Effector memory CD4-positive, alpha-beta T cell (primary cell): ENCODE measurements around the gene COX20.

Experiments used
- DNase-seq, 3 donors: peaks; one replicate each; pipeline ENCODE4 v3.0.0-alpha.2; 2020
- H3K27ac ChIP-seq: 2 replicates; pipeline ENCODE4 v1.7.0; 2013; ENCODE audit warnings: mild to moderate bottlenecking, low read length, moderate library complexity; ENCODE audit not compliant: insufficient read depth, poor library complexity, severe bottlenecking
- H3K27me3 ChIP-seq: replicated peaks from 2 replicates; pipeline ENCODE4 v1.7.0; 2013; ENCODE audit warnings: mild to moderate bottlenecking, low read length; ENCODE audit not compliant: insufficient read depth, control insufficient read depth, poor library complexity, severe bottlenecking
- H3K36me3 ChIP-seq: 2 replicates; pipeline ENCODE4 v1.7.0; 2013; ENCODE audit warnings: mild to moderate bottlenecking, low read length, moderate library complexity; ENCODE audit not compliant: control insufficient read depth, insufficient read depth
- H3K4me1 ChIP-seq: 2 replicates; pipeline ENCODE4 v1.7.0; 2013; ENCODE audit warnings: low read length, mild to moderate bottlenecking; ENCODE audit not compliant: control insufficient read depth, insufficient read depth, poor library complexity, severe bottlenecking
- H3K4me3 ChIP-seq: 2 replicates; pipeline ENCODE4 v1.7.0; 2013; ENCODE audit warnings: low read length, low read depth, mild to moderate bottlenecking; ENCODE audit not compliant: insufficient read depth, poor library complexity, severe bottlenecking
- H3K9me3 ChIP-seq: 2 replicates; pipeline ENCODE4 v1.7.0; 2013; ENCODE audit warnings: mild to moderate bottlenecking, low read length, moderate library complexity; ENCODE audit not compliant: control insufficient read depth

COX20 gene

DNA sequence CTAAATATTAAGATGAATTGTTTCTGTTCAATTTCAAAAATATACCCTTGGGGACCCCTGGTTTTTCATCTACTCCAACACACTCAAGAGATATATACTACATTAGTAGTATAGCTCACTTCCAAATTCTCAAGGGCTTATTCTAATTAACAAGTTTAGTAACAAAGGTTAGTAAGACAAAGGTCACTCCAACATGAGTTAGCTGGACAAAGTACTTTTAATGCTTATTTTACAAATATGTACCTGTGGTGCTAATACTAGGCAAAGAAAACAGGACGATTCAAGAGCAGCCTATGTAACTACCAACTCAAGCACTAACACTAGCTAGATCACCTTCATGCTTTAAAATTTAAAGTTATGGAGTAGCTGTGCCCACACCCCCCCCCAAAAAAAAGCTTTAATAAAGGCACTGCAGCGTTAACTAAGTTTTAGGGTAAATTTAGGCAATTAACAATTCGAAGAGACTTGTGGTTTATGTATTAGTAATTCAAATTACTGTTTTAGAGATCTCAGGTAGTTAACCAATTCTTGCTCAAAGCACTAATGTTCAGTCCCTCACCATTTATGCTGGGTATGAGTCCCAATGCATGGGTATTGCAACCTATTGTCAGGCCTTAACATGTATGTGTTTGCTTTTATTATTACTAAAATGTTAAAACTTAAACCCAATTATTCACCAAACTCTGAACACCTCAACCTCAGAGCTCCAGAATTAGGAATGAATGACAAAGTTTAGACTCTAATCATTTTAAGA, 14.8 kb downstream of the COX20 start:
- no peaks in the 10 kb centered on the region for H3K27me3 ChIP-seq

DNA sequence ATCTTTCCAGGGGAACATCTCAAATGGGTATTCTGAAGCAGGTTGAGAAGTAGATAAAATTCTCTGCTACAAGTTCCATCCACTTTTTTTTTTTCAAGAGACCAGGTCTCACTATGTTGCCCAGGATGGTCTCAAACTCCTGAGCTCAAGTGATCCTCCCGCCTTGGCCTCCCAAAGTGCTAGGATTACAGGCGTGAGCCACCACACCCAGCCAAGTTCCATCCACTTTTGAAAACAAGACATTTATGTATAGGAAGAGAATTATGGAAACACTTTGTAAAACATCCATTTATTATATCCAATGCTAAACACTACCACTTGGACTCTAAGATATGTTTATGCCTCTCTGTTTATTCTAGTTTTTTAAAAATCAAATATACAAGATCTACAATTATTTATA, 15.4 kb downstream of the COX20 start:
- no peak overlapping the region for H3K4me3 ChIP-seq
- H3K4me1 ChIP-seq: peaks cover 11% of the 10 kb centered on the region
- DNase-seq: no peak
- peaks cover 57% of the 10 kb centered on the region for H3K36me3 ChIP-seq
- no peaks in the 10 kb centered on the region for H3K9me3 ChIP-seq
- no peaks in the 10 kb centered on the region for H3K27me3 ChIP-seq
- H3K27ac ChIP-seq: no peak overlapping the region

More for the DNA sequence above, 14.8 kb downstream of the COX20 start:
- DNase-seq: no peak
- H3K4me1 ChIP-seq: peaks cover 6% of the 10 kb centered on the region
- no peaks in the 10 kb centered on the region for H3K9me3 ChIP-seq
- H3K4me3 ChIP-seq: no peak overlapping the region
- peaks cover 57% of the 10 kb centered on the region for H3K36me3 ChIP-seq
- no peak overlapping the region for H3K27ac ChIP-seq

DNA sequence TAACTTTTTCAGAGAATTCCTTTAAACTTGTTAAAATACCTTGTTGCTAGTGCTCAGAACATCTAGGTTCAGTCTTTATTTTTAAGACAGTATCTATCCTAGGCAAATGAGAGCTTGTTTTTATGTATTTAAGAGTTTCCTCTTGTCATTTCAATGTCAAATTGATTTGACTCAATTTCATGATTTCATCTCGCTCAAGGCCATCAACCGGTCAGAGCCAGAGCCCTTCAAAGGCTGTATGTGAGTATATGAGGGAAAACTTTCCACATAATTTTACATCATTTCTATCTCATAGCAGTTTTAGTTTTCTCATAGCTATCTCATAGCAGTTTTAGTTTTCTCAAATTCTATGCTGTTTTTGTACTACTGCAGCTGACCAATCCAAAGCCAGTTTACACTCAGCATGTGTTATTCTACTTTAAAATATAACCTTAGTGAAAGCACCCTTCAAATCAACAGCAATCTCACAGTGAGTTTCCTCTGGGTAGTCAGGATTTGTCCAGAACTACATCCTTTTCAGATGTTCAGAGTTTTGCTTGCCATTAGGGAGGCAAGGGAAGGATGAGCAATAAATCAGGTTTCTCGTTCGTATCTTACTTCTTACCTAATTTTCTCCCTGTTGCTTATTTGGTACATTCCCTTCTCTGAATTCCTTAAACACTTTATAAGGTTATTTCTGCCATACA, 16.2 kb downstream of the COX20 start:
- no peak for DNase-seq
- Histone ChIP-seq H3K27me3 (no peaks in the 10 kb centered on the region), H3K4me3 (no peak overlapping the region), H3K27ac (no peak overlapping the region), H3K4me1 (peaks cover 13% of the 10 kb centered on the region), H3K9me3 (no peaks in the 10 kb centered on the region), H3K36me3 (peaks cover 57% of the 10 kb centered on the region)

DNA sequence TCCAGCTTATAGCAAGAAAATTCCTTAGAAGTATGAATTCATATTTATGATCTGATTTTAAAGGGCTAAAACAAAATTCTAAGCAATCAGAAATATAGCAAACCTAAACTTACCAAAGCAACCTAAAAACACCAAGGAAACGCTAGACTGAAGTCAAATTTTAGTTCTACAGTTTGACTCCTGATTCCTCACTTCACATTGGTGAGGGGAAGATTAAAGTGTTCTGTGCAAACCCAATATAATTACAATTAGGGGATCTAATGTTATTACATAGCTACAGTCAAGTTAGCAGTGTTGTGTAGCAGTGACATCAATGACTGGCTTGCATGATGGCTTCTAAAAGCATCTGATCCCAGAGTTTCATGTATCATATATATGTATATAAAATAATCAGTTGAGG, 17.2 kb downstream of the COX20 start:
- DNase-seq: no peak
- H3K9me3 ChIP-seq: no peaks in the 10 kb centered on the region
- no peak overlapping the region for H3K4me3 ChIP-seq
- H3K36me3 ChIP-seq: peaks cover 59% of the 10 kb centered on the region
- H3K27ac ChIP-seq: no peak overlapping the region
- peaks cover 21% of the 10 kb centered on the region for H3K4me1 ChIP-seq
- no peaks in the 10 kb centered on the region for H3K27me3 ChIP-seq

DNA sequence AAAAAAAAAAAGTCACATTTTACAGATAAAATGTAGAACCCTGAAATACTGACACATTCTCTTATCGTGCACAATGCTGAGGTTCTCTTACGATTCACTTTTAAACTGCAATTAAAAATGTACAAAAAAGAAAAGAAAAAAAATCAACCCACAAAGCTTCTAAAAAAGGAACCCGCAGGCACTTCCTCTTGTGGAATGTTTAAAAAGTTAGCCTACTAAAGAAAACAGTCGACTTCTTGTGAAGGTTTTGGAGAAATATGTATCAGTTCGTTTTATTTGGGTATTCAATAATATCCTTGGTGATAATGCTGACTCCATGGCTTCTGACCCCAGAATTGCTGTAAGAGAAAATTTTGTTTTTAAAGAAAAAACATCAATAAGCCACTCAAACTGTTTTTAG, 18.7 kb downstream of the COX20 start:
- Histone ChIP-seq H3K27me3 (no peaks in the 10 kb centered on the region), H3K9me3 (no peaks in the 10 kb centered on the region), H3K4me3 (no peak overlapping the region), H3K4me1 (peaks cover 30% of the 10 kb centered on the region), H3K27ac (peak overlapping the region; percentile 28), H3K36me3 (peaks cover 72% of the 10 kb centered on the region)
- DNase-seq: no peak

DNA sequence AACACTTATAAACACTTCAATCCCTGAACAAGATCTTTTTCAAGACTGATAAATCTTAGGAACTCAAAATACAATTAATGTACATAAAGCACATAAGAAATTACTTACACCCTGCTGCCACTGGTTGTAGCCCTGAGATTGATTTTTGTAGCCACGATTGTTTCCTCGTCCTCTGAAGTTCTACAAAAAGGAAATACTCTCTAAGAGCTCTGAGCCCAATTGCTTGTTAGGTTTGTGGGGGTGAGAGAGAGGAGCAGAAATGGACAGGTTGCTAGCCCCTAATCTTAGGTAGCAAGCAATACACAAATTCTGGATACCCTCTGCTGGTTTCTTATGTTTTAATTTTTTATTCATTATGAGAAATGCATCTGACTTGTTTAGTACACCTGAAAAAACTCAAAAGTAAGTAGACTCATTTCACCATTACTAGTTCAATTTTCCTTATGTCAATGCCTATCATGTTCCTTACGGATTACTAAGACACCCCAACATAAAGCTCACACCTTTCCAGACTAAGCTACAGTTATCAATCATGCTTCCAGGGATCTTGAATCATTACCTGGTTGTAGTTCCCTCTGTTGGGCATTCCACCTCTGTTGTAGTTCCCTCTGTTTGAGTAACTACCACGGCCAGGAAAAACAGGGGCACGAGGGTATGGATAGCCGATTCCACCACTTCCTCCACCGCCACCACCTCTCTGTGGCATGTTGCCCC, 19.6 kb downstream of the COX20 start:
- H3K27me3 ChIP-seq: no peaks in the 10 kb centered on the region
- DNase-seq: no peak
- peaks cover 37% of the 10 kb centered on the region for H3K4me1 ChIP-seq
- peak overlapping the region; percentile 31 for H3K27ac ChIP-seq
- no peaks in the 10 kb centered on the region for H3K9me3 ChIP-seq
- peaks cover 77% of the 10 kb centered on the region for H3K36me3 ChIP-seq
- no peak overlapping the region for H3K4me3 ChIP-seq

DNA sequence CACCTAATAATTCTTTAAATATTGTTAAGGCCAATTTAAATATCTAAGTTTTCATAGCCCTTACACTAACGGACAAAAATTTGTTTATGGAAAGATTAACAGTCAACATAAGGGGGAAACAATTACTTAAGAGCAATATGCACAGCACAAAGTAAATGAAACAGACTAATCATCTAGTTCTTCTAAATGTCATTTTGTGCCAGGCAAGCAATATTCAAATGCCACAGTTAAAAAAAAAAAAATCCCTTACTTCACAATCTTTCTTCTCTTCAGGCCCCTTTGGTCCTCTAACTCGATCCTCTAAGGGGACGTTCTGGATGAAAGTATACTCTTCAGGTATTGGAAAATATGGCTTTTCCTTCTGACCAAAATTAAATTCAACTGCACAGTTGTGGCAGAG, 22.3 kb downstream of the COX20 start:
- peak overlapping the region; percentile 8 for H3K27ac ChIP-seq
- no peaks in the 10 kb centered on the region for H3K9me3 ChIP-seq
- DNase-seq: no peak
- H3K4me3 ChIP-seq: no peak overlapping the region
- peaks cover 70% of the 10 kb centered on the region for H3K36me3 ChIP-seq
- peaks cover 58% of the 10 kb centered on the region for H3K4me1 ChIP-seq
- H3K27me3 ChIP-seq: no peaks in the 10 kb centered on the region

DNA sequence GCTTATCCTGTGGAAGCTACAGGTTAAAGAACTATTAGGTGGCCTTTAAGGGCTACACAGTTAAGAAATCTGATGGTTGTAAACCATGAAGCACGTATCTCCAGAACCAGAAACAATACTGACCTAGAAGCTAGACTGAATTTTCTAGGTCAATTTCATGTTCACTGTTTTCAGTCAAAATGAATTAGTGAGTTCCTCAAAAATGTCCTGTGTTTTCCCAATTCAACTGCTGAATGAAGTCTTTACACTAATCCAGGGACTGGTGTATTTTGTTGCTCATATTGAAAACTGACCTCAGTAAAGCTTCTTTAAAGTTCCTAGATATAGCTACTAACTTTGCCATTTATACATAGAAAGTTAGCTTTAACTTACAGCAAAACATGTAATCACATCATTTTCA, 22.9 kb downstream of the COX20 start:
- H3K9me3 ChIP-seq: no peaks in the 10 kb centered on the region
- H3K27ac ChIP-seq: no peak overlapping the region
- DNase-seq: no peak
- no peaks in the 10 kb centered on the region for H3K27me3 ChIP-seq
- H3K36me3 ChIP-seq: peaks cover 64% of the 10 kb centered on the region
- peaks cover 58% of the 10 kb centered on the region for H3K4me1 ChIP-seq
- H3K4me3 ChIP-seq: no peak overlapping the region

DNA sequence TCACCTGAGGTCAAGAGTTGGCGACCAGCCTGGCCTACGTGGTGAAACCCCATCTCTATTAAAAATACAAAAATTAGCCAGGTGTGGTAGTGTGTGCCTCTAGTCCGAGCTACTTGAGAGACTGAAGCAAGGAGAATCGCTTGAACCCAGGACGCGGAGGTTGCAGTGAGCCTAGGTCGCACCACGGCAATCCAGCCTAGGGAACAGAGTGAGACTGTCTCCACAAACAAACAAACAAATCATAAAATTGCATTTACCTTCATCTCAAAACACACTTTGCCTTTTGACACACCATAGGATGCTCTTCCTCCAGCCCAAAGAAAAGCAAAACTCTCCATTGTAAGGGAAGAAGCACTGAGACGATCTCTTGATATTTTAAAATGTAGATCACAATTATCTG, 24.6 kb downstream of the COX20 start:
- H3K36me3 ChIP-seq: peaks cover 60% of the 10 kb centered on the region
- no peaks in the 10 kb centered on the region for H3K9me3 ChIP-seq
- peaks cover 56% of the 10 kb centered on the region for H3K4me1 ChIP-seq
- H3K27ac ChIP-seq: peak overlapping the region; percentile 16
- H3K4me3 ChIP-seq: no peak overlapping the region
- DNase-seq: no peak
- no peaks in the 10 kb centered on the region for H3K27me3 ChIP-seq
